CD1c-positive myeloid dendritic cell (primary cell): Measurements from ENCODE around the gene METTL26.

Experiments
- DNase-seq: peaks from one replicate; pipeline ENCODE4 v3.0.0-alpha.2; 2016; ENCODE audit errors: extremely low spot score

Gene METTL26

DNA sequence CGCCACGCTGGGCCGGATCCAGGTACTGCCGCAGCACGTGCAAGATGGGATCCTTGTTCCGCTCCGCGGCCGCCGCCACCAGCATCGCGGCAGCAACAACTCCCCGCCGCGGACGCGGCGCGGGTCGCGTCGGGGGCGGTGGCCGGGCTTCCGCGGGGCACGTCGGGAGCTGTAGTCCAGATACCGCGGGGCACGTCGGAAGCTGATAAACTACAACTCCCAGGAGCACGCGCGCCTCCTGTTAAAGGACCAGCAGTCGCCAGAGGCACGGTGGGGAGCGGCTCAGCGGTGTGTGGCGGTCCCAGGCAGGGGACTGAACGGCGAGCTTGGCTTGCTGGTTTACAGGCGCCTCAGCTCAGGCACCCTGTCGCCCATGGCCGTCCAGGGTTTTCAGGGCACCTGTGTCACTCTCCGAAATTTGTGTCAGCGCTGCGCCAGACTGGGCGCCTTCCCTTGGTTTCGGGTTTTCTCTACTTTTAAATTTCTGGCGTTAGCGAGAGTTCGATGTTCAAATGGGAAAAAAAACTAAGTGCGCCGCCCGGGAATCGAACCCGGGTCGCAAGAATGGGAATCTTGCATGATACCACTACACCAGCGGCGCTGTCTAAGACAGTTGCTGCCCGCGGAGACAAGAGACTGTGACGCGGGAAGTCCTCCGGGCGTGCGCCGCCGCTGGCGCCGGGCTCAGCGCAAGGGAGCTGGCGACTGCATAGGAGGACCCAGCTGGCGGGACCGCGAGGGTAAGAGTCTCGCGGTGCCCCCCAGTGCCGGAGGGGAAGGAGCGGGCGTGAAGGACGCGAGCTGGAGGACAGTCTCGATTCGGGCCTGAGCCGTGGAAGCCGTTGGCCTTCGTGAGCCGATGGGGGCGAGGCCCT is at the start of gene METTL26:
METTL26 (minus strand) TSS at position 100 of the 875 bp plus-strand sequence; CDS start at position 85, 15 bp downstream.
- peak; percentile 97 for DNase-seq

DNA sequence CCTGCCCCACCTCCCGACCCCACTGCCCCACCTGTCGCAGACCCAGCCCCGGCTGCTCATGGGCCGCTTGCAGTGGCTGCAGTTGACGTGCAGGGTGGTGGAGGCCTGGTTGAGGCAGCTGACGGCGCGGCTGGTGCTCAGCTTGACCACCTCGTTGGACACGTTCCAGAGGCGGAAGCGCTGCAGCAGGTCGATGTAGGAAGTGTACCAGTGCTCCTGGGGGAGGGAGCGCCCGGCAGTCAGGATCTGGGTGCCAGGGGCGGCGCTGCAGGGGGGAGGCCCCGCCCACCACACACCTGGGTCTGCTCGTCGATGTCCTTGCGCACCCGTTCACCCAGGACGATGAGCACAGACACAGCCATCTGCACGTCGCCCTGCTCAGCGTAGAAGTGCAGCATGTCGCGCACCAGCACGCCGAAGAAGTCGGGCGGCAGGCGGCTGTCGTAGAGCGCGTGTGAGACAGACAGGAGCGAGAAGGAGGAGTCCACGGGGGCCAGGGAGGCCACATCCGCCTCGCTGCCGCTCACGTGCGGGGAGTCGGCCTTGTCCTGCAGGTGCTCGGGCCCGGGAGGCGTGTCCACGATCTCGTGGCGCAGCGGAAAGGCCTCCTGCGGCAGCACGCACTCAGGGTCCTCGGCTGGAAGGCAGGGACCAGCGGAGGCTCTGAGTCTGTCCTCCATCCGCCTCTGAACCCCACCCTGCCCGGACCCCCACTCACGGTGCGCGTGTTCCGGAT is 49.0 kb upstream of the METTL26 start:
- no peak for DNase-seq

DNA sequence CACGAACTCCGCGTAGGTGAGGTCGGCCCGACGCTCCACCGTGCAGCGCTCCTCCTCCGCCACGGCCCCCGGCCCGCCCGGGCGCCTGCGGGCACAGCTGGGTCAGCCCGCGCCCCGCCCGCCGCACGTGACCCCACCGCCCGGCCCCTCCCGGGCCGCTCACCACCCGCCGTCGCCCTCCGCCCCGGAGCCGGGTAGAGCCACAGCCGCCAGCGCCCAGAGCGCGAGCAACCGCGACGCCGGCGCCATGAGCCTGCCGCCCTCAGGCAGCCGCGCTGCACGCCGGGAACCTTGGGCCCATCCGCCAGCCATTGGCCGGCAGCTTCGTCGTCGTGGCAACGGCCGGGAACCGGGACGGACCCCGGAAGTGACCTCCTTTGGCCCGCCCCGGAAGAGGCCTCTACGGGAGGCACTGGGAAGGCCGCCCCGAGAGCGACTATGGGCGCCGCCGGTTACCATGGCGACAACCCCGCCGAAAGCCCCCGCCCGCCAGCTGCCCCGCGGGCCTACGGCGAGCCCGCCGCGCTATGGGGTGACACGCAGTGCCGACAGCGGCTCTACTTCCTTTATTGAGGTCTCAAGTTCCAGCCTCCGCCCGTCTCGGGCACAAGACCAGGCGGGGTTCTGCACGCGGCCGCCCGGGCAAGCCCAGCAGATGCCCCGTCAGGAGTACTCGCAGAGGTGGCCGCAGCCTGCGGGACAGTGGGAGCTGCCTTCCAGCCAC is 48.1 kb upstream of the METTL26 start, which contains the start of gene JMJD8:
JMJD8 (minus strand) TSS at position 264 of the 724 bp plus-strand sequence; CDS start at position 249, 15 bp downstream.
- peak; percentile 98 for DNase-seq

DNA sequence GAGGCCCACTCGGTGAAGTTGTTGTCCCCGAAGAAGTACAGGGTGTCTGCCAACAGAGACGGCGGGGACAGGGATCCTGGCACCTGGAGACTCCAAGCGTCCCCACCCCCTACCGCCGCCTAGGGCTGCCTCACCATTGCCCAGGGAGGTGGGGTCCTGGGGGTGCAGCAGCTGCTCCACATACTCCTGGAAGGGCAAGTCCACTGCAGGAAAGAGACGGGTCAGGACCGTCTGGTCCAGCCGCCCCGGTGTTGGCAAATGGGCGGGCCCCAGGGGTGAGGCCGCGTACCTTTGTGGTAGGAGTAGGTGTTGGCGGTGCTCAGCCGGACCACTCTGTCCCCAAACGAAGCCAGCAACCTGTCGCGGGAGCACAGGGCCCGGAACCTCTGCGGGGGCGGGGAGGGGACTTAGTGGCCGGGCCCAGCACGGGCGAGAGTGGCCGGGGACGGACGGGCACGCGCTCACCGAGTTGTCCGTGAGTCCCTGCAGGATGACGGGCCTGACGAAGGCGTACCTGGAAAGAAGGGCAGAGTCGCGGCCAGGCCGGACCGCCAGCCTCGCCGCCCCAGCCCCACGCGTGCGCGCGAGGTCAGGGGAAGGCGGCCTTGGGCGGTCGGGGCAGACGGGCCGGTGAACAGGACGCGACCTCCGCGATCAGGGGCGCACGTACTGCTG is 47.4 kb upstream of the METTL26 start:
- DNase-seq: no peak

DNA sequence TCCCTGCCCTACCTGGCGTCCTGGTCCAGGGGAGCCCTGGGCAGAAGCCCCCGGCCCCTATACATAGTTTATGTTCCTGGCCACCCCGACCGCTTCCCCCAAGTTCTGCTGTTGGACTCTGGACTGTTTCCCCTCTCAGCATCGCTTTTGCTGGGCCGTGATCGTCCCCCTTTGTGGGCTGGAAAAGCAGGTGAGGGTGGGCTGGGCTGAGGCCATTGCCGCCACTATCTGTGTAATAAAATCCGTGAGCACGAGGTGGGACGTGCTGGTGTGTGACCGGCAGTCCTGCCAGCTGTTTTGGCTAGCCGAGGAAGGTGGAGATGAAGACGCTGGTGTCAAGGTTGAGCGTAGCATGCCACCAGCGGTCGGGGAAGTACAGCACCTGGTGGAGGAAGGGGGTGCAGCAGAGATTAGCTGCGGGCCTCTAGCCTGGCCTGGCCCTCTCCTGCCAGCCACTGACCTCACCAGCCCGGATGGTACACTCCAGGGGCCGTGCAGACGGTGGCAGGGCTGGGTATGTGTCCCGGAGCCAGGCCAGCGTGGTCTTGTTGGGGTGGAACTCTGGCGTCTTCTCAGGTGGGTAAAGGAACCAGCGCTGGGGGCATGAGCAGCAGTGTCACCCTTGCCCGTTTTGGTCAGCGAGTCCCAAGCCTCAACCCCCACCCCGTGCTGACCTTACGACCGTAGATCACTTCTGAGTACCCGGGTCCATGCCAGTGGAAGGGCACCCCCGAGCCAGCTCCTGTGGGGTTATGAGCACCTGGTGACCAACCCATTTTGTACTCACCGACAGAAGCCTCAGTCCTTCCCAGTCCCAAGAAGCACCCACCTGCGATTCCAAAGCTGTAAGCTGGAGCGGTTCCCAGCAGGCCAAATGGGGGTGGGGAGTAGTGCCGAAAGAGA is 46.6 kb upstream of the METTL26 start:
- DNase-seq: no peak

DNA sequence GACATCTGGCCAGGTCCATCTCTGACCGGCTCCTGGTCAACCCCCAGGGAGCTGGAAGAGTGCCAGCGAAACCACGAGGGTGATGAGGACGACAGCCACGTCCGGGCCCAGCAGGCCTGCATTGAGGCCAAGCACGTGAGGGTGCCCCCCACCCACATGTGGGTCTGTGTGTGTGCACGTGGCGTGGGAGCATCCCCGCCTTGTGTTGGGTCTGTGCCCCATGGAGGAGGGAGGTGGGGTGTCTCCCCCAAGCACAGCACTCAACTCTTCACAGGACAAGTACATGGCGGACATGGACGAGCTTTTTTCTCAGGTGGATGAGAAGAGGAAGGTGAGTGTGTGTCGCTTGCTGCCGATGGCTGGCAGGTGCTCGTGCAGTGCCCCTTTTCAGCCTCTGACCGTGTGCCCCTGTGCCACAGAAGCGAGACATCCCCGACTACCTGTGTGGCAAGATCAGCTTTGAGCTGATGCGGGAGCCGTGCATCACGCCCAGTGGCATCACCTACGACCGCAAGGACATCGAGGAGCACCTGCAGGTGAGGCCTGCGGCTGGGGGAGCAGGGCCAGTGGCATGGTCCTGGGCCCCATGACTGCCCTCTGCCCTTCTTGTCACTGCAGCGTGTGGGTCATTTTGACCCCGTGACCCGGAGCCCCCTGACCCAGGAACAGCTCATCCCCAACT is 45.8 kb upstream of the METTL26 start:
- DNase-seq: no peak

DNA sequence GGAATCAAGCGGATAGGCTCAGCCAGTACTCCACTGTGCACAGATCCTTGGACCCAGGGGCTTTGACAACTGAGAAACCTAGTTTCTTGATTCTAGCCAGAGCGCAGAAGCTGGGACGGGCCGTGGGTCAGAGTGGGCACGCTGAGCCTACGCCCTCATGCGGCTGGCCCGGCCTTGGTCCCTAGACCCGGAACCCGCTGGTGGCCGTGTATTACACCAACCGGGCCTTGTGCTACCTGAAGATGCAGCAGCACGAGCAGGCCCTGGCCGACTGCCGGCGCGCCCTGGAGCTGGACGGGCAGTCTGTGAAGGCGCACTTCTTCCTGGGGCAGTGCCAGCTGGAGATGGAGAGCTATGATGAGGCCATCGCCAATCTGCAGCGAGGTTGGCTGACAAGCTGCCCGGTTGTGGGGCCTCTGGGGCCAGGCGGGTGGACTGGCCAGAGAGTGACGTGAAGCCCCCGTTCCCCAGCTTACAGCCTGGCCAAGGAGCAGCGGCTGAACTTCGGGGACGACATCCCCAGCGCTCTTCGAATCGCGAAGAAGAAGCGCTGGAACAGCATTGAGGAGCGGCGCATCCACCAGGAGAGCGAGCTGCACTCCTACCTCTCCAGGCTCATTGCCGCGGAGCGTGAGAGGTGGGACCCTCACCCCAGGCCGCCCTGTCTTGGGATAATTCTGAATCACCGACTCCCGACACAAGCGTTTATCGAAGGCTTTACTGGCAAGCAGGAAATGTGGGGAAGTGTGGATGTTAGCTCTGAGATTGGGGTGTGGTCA is 45.1 kb upstream of the METTL26 start:
- peak; percentile 45 for DNase-seq

DNA sequence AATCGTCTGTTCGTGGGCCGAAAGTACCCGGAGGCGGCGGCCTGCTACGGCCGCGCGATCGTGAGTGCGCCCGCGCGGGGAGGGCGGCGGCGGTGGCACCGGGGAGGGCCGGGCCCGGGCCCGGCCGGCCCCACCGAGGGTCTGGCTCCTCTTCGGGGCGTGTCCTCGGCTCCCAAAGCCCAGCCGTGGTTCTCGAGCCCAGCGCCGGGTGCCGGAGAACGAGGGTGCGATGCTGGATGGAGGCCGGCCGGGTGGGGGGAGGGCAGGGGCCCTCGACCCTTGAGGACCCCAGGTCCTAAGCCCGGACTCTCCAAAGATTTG is 44.5 kb upstream of the METTL26 start:
- DNase-seq: no peak

DNA sequence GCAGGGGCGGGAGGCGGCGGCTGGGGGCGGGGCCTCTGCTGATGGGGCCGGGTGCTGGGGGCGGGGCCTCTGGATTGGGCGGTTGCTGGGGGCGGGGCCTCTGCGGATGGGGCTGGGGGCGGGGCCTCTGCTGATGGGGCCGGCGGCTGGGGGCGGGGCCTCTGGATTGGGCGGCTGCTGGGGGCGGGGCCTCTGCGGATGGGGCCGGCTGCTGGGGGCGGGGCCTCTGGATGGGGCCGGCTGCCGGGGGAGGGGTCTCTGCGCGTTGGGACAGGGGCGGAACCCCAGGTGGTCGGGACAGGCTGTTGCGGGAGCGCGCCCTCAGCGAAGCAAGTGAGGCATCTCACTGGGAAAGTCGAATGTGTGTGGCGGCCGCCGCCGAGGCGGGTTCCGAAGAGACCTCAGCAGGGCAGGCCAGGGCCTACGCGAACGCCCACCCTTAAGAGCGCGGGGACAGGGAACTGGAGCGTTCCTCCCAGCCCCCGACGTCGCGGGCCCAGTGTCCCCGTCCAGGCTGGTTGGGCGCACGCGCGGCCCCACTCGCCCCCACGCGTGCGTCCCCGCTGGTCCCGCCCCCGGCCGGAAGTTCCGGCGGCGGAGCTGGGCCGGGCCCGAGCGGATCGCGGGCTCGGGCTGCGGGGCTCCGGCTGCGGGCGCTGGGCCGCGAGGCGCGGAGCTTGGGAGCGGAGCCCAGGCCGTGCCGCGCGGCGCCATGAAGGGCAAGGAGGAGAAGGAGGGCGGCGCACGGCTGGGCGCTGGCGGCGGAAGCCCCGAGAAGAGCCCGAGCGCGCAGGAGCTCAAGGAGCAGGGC is 43.9 kb upstream of the METTL26 start, which contains the start of gene STUB1:
STUB1 (plus strand) TSS at position 597 of the 811 bp plus-strand sequence; CDS start at position 713, 116 bp downstream.
- peak; percentile 95 for DNase-seq

DNA sequence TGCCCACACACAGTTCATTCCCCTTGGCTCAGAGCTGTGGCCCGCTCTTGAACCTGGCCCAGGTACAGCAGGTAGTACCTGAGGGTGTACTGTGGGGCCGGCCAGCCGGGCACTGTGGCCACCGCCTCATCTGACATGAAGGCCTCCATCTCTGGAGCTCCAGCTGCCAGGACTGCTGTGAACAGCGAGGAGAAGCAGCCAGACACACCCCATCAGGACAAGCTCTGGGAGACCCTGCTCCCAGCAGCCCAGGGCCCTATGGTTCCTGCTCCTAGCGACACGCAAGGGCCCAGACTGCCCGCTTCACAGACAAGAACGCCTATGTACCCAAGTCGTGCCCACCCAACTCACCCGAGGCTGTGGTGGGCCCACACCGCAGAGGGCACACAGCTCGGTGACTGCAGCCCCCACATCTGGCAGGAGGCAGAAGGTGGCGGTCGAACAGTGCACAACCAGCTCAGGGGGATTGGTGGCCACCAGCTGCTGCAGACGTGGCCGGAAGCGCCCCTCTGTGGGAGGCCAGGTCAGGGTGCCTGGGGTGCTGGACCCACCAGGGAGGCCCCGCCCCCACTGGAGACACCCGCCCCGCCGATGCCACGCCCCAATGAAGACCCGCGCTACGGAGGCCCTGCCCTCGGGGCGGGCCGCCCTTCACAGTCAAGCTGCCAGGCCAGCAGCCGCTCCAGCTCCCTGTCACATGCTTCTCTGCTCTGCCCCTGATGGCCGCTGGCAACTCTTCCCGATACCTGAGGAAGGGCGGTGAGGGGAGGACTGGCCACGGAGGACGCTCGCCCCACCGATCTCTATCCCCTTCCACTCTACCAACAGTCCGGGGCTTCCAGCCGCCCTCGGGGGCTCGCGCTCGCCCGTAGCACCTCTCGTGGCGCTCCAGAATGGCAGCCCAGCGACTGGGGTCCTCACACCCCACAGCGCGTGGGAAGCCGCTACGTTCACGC is 43.0 kb upstream of the METTL26 start:
- DNase-seq: peak; percentile 57

DNA sequence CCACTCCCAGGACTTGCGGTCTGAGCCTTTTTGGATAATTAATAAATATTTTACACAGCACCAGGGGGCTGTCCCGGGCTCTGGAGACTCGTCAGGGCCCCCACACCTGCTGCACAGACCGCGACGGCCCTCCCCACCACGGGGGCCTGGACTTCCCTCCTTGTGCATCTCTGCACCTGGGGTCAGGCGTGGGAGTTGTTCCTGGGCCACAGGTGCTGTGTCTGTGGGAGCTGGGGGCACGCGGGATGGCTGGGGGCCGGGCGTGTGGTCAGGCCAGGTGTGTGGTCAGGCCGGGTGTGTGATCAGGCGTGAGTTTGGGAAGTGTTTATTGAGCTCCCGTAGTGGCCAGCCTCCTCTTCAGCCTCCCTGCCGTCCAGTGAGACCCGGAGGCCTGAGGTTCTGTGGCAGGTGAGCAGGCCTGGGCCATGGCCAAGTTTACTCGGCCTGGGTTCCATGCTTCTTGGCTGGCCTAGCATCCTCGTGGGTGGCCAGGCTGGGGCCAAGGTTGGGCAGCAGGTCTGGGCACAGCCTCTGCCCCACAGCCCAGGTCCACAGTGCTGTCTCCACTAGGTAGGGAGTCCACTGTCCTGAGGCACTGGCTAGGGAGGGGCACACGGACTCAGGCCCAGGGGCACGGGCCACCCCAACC is 42.2 kb upstream of the METTL26 start:
- DNase-seq: no peak

DNA sequence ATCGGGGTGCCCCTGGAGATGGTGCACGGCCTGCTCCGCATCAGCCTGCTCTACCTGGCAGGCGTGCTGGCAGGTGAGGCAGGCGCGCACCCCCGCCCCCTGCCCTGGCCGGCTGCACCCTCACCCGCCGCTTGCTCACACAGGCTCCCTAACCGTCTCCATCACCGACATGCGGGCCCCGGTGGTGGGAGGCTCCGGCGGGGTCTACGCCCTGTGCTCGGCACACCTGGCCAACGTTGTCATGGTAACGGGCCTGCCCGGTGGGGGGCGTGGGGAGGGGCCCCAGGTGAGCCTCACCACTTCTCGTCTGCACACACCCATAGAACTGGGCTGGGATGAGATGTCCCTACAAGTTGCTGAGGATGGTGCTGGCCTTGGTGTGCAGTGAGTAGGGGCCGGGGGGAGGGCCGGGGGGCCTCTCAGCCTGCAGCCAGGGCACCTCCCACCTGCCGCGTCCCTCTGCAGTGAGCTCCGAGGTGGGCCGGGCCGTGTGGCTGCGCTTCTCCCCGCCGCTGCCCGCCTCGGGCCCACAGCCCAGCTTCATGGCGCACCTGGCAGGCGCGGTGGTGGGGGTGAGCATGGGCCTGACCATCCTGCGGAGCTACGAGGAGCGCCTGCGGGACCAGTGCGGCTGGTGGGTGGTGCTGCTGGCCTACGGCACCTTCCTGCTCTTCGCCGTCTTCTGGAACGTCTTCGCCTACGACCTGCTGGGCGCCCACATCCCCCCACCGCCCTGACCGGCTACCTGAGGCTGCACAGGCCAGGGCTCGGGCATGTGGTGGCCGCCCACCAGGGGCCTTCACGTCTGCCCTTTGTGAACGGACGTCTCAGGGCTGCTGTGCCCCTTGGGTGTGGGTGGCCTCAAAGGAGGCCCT is 41.4 kb upstream of the METTL26 start:
- DNase-seq: no peak

DNA sequence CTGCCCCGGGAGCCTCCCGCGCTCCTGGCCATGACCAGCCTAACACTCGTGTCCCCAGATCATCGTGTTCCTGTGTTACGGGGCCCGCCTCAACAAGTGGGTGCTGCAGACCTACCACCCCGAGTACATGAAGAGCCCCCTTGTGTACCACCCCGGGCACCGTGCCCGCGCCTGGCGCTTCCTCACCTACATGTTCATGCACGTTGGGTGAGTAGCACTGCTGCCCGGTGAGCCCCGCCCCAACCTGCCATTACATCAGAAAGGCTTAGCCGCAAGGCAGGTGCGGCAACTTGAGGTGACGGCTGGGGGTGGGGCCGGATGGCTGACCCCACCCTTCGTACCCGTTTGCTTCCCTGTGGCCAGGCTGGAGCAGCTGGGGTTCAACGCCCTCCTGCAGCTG is 40.8 kb upstream of the METTL26 start:
- DNase-seq: no peak

DNA sequence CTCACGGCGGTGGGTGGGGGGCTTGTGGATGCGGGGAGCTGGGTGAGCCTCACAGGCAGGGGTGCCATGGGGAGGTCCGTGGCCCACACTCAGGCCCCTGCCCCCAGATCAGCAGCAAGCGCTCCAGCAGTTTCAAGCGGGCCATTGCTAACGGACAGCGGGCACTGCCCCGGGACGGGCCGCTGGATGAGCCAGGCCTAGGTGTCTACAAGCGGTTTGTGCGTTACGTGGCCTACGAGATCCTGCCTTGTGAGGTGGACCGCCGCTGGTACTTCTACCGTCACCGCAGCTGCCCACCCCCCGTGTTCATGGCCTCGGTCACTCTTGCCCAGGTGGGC is 40.4 kb upstream of the METTL26 start:
- no peak for DNase-seq

DNA sequence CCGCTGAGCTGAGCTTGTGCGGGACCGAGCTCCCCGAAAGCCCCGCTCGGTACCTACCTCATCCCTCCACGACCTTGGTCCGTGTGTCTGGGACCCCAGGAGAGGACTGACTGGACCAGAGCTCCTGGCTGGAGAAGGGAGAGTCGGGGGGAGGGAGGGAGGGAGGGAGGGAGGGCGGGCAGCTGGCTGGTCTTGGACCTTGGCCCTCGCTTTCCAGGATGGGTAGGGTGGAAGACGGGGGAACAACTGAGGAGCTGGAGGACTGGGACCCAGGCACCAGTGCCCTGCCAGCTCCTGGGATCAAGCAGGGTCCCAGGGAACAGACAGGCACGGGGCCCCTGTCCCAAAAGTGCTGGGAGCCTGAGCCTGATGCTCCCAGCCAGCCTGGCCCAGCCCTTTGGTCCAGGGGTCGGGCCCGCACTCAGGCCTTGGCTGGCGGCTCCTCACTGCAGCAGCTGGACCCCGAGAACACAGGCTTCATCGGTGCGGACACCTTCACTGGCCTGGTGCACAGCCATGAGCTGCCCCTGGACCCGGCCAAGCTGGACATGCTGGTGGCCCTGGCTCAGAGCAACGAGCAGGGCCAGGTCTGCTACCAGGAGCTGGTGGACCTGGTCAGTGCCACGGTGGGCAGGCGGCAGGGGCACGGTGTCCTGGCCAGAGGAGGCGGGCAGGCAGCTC is 39.9 kb upstream of the METTL26 start:
- DNase-seq: no peak
